ENCODE results near the gene HS3ST3B1. TPM values are rescaled to one million over a fixed set of nuclear protein-coding genes. Genes with fewer than 3 reads are reported as not detected.

HS3ST3B1 gene
- total RNA-seq, 1 donor, result 4.6 TPM

DNA sequence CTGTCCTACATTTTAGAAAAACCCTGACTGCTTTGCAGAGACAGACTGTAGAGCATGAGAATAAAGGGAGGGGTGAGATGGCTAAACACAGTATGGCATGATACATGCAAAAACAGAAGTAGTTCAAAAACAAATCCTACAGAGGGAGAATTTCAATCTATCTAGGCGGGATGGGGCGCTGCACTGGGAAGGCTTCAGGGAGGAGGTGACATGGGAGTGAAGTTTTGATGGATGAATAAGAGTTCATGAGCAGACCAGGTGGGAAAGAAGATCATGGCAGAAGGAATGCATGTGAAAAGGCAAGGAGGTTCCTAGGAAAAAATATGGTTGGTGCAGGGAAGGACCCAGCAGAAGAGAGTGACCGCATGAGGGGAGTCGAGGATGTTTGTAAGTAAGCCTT lies 19.2 kb downstream of the HS3ST3B1 start:
- no peak for DNase-seq (ENCODE audit: low read depth in 2 of 3, low spot score in 2 of 3)

DNA sequence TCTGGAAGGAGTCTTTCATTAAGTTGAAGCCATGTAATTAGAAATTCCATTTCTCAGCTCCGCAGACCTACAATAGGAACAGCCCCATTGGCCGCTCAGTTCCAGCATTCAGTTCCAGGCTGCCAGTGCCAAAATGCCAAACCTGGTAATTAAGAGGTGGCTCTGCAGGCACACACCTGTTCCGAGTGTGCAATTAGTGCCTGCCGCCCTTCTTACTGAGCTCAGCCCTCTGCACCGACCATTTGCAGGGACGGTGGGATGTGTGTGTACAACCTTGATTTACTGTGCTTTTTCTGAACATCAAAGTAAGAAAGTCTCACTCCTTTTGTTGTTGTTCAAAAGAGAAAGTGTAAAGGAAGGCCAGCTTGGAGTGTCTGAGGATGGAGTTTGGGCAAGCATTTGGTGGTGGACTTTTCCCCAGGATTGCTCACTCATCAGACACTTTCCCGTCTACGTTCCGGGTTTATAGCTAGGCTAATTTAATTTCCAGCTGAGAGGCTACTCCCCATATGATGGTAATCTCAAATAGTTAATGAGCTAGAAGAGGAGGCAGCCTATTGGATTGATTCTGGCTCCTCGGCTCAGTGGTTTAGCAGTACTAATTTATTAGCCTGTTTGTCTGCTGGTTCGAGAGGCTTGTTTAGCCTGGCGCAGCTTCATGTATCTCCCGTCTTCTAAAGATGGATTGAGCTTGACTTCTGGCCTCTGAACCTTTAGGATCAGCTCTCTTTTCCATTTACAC lies 20.0 kb downstream of the HS3ST3B1 start:
- no peak for DNase-seq (ENCODE audit: low read depth in 2 of 3, low spot score in 2 of 3)

DNA sequence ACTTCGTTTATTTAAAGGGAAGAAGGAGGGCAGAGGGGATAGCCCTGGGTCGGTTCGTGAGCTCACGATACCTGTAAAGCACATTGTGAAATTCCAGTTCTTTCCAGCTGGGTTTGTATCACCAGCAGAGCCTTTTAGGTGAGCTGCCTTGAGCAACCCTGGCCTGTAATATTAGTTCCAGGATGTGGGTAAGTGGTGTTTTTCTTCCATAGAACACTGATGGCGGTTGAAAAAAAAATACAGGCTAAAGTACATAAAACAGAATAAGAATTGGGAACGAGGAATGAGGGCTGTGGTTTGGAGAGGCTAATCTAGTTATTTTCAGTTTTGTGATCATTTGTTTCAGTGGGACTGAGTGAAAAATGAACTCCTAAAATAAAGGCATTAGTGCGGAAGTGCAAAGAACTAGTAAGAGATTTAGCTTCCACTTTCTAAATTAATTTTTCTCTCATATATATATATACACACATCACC lies 20.6 kb downstream of the HS3ST3B1 start:
- no peak for DNase-seq (ENCODE audit: low read depth in 2 of 3, low spot score in 2 of 3)

DNA sequence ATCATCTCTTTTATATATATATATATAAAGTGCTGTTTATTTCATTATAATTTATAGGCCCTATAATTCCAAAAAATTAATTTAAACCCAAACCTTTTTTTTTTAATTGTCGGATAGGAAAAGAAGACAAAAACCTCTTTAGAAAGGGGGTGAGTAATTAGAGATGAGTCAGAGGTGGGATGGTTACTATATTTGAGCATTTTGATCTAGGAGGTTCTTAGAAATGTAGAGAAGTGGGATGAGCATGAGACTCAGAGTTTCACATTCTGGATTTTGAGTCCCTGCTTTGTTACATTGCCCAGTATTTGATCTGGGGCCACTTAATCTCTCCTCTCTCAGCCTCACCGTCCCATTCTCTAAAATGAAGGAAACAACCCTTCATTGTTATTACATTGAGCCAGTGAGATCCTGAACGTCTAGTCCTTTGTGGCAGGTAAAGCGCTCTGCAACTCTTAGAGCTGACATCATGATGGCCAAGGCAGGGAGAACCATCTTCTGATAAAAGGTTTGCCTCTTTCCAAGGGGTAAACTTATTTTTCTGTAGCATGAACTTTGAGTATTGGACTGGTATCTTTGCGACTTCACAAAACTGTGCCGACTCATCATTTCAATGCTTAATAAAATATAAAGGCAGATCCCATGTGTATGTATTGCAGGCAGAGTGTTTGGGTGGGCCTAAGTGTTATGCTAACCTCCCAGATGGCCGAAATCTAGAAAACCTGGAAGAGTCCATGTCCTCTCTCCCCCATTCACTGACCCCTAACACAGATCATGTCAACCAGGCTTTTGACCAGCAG lies 21.3 kb downstream of the HS3ST3B1 start:
- no peak for DNase-seq (ENCODE audit: low read depth in 2 of 3, low spot score in 2 of 3)

DNA sequence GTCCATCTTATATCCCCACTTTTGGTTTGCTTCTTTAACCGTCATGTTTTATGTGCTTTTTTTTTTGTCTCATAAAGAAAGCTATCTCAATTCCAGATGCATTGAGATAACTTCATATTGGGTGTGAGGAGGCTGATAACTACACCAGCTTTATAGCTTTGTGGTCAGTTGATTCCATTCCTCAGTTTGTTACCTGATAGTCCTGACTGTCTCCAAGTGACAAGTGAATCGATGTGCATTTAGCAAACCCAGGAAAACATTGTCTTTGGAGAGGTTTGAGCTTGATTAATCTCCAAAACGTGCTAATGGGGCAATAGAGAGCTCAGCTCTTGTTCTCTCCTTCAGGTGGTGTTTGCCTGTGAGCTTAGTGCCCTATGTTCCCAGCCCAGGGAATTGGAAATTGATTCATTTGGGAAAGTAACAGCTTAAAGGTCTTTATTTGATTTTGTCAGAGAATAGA lies 22.7 kb downstream of the HS3ST3B1 start:
- no peak for DNase-seq (ENCODE audit: low read depth in 2 of 3, low spot score in 2 of 3)

DNA sequence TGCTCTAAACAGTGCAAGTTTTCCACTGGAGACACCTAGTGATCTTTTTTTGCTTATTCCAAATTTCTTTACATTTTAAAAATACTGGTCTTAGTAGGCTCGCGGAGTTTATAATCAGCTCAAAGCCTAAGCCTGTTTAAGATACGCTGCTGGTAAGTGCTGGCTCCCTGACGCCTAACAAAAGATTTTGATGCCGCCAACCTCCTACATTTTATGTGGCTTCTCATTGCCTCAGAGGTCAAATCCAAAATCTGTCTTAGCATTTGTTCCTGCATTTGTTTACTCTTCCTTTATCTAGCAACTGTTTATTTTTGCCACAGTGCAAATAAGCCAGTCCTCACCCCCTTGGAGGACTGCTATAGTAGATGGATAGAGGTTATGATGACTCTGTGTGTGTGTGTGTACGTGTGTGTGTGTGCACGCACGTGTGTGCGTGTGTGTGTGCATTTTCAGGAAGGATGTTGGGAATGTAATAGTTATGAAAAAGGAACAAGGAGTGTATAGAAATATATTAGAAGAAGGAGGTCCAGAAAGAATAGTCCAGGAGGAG lies 24.8 kb downstream of the HS3ST3B1 start:
- DNase-seq (ENCODE audit: low read depth in 2 of 3, low spot score in 2 of 3), result no peak

DNA sequence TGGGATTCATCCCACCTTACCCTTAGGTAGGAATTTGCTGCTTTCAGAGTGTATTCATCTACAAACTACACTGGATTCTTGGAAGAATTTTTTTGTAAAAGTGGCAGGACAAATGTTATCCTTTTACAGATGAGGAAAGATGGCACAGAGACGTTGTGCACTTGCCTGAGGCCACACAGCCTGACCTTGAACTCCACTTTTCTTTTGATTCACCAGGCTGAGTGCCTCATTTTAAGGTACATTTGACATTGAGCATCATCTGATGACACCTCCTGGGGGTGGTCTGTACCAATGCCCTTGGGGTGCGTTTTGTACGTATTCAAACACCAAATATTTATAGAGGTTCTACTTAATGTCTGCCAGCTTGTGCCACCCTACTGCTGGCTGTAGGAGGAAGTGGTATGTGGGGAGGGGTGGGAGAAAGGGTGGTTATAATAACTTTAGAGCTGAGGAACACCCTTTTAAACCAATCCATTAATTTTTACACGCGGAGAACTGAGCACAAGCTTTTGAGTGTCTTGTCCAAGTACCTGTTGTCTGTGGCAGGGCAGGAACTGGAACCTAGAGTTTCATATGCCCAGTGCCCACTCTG lies 29.1 kb downstream of the HS3ST3B1 start:
- DNase-seq (ENCODE audit: low read depth in 2 of 3, low spot score in 2 of 3), result peak in 1 of 3 donors; percentile 18

DNA sequence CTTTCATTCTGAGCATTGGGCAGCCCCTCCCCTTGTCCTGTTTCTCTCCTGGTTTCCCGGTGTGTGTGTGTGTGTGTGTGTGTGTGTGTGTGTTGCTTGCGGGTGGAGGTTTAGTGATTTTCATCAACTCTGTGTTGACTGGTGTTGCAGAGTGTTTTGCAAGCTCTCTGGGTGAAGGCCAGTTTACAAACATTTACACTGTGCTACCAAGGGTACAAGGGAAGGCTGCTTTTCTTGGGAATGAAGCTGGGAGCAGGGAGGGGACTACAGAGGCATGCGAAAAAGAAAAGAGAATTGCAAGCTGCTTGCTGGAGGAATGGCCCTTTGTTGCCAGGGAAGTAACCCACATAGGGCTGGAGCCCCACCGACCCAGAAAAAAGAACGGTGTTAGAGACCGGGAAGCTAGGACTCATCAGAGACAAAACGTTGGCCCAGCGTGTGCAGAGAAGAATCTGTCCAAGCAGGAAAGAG lies 29.6 kb downstream of the HS3ST3B1 start:
- DNase-seq (ENCODE audit: low read depth in 2 of 3, low spot score in 2 of 3), result no peak

DNA sequence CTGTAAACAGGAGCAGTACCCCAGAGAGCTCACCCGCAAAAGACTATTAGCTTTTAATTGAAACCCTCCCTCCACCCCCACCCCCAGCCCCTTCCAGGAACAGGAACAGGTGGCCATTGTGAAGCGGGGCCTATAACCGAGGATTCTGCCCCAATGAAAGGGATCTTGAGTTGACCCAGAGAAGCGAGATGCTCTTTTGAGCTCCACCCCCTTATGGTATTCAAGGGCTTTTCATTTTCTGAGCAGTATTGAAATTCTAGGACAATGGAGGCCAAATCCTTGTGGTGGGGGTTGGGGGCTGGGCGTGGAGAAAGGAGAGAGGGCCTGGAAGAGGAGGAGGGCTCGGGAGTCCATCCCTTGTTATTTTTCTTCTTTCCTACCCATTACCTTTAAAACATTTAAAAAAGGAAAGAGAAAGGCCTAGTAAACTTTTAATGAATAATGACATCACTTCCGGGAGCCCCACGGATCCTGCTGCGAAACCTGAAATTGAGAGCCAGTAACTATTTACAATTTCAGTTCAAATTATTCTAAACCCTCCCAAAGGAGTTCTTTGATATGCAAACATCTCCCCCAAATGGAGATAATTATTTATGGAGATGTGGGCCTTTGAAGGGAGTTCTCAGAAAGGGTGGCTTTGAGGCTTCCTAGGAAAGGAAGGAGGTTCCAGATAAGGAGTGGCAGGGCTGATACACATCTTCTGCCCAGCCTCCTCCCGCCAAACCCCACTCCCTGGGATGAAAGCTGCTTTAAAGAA lies 30.5 kb downstream of the HS3ST3B1 start:
- DNase-seq (ENCODE audit: low read depth in 2 of 3, low spot score in 2 of 3), result no peak

DNA sequence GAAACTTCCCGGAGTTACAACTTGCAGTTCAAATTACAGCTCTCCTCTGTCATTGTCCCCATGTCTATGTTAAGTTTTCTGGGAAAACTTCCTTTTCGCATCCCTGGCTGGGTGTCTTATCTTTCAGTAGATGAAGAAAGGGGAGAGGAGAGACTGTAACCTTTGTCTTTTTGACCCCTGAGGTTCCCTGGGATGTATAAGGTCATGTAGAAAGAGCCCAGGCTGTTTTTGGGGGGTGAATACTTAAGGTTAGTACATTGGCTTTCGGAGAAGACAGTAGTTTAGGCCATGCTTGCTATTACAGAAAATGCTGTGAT lies 31.1 kb downstream of the HS3ST3B1 start:
- DNase-seq (ENCODE audit: low read depth in 2 of 3, low spot score in 2 of 3), result no peak

DNA sequence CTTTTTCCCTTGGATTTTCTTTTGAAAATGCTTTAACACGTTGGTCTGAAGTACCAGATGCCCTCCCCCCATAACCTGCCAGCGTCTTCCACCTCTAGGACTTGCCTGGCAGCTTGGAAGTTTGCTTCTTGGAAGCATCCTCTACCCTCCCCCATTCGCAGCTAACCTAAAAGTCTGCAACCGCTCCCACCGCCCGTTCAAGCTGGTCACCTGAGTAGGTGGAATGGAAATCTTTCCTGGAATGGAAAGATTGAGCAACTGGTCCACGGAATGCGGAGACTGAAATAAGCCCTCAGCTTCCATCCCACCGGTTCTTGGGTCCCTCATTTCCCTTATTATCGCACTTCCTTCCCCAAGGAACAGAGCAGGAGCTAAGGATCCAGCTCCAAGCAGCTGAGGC lies 31.4 kb downstream of the HS3ST3B1 start:
- no peak for DNase-seq (ENCODE audit: low read depth in 2 of 3, low spot score in 2 of 3)

DNA sequence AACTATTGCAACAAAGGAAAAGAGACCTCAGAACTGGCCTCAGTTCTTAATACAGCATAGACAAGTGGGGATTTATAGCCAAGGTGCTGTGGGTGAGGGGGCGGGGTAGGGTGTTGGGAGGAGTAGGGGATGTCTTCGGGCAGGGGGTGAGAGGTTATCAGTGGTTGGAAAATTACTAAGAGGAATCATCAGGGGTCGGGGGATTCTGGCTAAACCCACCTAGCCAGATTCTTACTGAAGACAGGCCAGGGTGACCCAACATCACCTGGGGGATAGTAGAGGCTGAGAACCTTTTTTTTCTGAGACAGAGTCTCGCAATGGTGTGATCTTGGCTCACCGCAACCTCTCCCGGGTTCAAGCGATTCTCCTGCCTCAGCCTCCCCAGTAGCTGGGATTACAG lies 32.6 kb downstream of the HS3ST3B1 start:
- no peak for DNase-seq (ENCODE audit: low read depth in 2 of 3, low spot score in 2 of 3)

DNA sequence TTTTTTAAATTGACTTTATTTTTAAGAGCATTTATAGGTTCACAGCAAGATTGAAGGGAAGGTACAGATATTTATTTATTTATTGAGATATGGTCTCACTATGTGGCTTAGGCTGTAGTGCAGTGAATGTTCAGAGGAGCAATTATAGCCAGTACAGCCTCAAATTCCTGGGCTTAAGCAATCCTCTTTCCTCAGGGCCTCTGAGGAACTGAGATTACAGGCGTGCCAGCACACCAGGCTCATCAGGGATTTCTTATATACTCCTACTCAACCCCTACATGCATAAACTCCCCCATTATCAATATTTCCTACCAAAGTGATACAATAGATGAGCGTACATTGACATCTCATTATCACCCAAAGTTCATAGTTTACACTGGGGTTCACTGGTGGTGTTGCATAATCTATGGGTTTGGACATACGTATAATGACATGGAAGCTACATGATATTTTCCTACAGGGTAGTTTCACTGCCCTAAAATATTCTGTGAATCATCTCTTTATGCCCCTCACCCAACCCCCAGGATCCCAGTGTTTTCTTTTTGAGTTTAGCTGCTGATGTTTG lies 33.5 kb downstream of the HS3ST3B1 start:
- DNase-seq (ENCODE audit: low read depth in 2 of 3, low spot score in 2 of 3), result no peak

DNA sequence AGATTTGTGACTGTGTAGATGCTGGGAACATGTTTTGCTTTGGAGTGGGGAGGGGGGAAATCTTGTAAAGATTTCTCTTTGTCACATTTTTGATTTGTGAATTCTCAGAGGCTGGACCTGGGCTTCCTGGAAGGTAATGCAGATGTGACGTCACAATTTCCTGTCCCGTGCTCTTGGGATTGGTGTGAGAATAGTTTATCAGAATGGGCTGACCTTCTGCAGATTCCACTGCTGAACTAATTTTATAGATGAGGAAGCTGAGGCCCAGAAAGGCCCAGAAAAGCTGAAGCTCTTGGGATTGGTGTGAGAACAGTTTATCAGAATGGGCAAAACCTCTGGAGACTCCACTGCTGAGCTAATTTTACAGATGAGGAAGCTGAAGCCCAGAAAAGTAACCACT lies 34.0 kb downstream of the HS3ST3B1 start:
- no peak for DNase-seq (ENCODE audit: low read depth in 2 of 3, low spot score in 2 of 3)

DNA sequence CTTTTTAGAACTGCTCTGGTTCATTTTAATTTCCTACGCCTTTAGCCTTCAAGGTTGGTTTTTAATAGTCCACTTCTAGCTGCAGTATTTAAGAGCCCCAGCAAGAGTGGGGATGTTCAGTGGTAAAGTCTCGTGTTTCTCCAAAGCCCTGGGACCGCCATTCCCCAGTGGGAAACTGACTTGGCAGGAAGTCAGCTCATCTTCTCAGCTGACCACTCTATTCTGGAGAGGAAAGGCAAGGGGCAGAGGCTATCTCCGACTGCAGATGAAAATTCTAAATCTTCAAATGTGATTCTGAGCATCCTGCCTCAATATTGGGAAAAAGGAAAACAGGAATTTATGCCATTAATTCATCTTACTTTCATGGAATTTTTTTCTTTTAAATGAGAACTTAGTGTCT lies 35.5 kb downstream of the HS3ST3B1 start:
- DNase-seq (ENCODE audit: low read depth in 2 of 3, low spot score in 2 of 3), result no peak

DNA sequence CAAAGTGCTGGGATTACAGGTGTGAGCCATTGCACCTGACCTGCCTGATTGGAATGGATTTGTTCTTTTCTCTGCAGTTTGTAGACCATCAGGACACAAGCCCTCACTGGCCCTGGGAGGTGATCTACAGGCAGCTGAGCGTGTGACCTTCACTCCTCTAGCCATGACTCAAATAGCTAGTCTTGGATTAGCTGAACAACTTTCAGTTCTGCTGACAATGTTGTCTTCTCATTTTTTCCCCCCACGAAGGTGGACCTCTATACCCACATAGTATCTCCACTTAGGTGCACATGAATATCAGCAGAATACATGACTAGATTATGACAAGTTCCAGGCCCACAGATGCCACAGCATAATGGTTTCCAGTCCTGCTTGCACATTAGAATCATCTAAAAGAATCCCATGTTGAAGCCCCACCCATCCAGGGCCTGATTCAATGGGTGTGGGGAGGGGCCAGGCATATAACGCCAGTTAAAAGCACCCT lies 36.8 kb downstream of the HS3ST3B1 start:
- no peak for DNase-seq (ENCODE audit: low read depth in 2 of 3, low spot score in 2 of 3)

DNA sequence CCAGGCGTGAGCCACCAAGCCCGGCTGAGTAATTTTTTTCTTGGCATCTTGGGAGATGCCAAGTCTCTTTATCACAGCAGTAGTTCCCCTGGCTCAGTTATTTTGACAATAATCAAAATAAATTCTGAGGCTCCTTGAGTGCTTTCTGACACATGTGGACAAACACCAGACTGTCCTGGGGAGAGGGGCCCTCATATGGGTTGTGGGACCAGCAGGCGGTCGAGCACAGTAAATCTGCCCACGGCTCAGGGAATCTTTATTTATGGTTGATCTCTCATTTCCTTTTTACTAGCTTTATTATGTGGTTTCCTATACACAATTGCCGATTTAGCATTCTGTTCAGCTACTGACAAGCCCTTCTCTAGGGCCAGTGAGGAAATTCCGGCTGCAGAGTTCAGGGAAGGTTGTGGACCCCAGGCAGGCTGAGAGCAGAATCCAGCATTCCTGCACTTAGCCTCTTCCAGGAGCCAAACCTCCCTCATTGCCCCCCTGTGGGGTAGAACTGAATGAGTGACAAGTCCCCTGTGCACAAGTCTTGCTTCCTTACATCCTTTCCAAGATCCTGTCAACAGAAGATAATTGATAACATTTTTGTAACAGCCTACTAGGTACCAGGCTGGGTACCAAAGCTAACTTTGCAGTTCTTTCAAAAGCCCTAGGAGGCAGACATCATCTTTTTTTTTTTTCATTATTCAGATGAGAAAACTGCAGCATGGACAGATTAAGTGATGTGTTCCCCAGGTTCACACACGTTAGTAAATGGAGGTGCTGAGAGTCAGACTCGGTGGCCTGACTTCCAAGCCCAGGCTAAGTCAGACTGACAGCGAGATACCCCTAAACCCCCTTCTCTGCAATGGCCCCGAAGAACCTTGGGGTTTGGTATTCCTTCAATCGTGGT lies 40.2 kb downstream of the HS3ST3B1 start:
- no peak for DNase-seq (ENCODE audit: low read depth in 2 of 3, low spot score in 2 of 3)

DNA sequence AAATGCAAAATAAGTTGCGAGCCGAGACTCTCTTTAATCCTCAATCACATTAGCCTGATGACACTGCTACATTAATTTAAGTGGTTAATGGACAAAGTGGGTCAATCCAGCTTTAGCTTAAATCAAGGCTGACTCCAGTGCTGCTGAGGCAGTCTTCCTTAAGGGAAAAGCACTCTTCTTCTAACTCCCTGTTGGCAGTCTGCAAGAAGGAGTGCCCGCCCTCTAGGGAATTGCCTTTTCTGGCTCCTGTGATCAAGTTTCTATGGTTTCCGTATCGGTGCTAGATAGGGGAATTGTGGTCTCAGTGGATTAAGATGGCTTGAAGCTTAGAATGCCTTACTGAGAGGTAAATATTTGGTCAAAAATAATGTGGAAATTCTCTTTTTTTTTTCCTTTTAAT lies 41.0 kb downstream of the HS3ST3B1 start:
- no peak for DNase-seq (ENCODE audit: low read depth in 2 of 3, low spot score in 2 of 3)

DNA sequence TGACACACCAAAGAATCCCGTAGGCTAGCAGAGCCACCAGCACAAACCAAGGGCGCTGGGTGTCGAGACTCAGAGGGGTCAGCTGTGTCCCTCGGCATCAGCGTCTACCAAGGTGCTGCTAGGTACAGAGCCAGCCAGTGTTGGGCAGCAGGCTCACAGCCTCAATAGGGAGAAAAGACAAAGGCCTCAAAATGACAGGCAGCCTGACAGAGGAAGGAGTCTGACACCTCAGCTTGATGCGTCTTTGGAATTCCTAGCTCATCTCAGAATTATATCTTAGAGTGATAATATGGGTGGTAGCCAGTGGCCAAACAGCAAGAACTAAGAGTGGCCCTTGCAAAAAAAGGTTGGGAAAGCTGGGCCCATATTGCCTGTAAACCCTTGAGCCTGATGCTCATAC lies 45.9 kb downstream of the HS3ST3B1 start:
- no peak for DNase-seq (ENCODE audit: low read depth in 2 of 3, low spot score in 2 of 3)
